Panc1 (cell line): ENCODE data around the gene ZNF391. TPM values are rescaled to one million over a fixed set of nuclear protein-coding genes. Genes with fewer than 3 reads are reported as not detected.
"Not testable (repeated sequence)": the region's sequence is repeated elsewhere in the genome, so short reads cannot be mapped to it uniquely, and the experiment has no call there.

Experiments
- ATAC-seq: fragments of 200-7000 bp; cut with Tn5 transposase; 2 replicates; pipeline ENCODE4 v1.9.1; 2020; ENCODE audit warnings: mild to moderate bottlenecking, moderate library complexity
- BruUV-seq: library from RNA; stranded (reverse); fragments of 400-500 nt; replicated peaks from 2 replicates; lab custom pipeline; 2021; lab: Mats Ljungman, UMichigan
- CTCF ChIA-PET: fragments of 300-600 bp; sonication (Branson Sonifier 250); formaldehyde crosslinking; loops from one replicate; lab custom pipeline; 2022; ENCODE audit warnings: antibody characterized with exemption; lab: Charles Lee
- POLR2A ChIA-PET: fragments of 300-600 bp; sonication (Branson Sonifier 250); formaldehyde crosslinking; loops from one replicate; lab custom pipeline; 2022; ENCODE audit warnings: antibody characterized with exemption; lab: Charles Lee
- DNase-seq: peaks from one replicate; pipeline ENCODE4 v3.0.0-alpha.2; 2010; ENCODE audit warnings: low read depth, low spot score
- H3K27ac ChIP-seq: 2 replicates; pipeline ENCODE4 v1.5.1; 2011; ENCODE audit warnings: mild to moderate bottlenecking, low read length, inconsistent platforms
- H3K27me3 ChIP-seq: fragments of 200-500 bp; sonication (Bioruptor generic); 2 replicates; pipeline ENCODE4 v1.6.0; 2014; ENCODE audit warnings: low read length, inconsistent platforms; ENCODE audit not compliant: control insufficient read depth, insufficient read depth
- H3K36me3 ChIP-seq: fragments of 200-500 bp; sonication (Bioruptor generic); 2 replicates; pipeline ENCODE4 v1.5.1; 2014; ENCODE audit warnings: inconsistent platforms, mild to moderate bottlenecking, low read length, moderate library complexity; ENCODE audit not compliant: control insufficient read depth, insufficient read depth
- H3K4me1 ChIP-seq: 2 replicates; pipeline ENCODE4 v1.5.1; 2011; ENCODE audit warnings: inconsistent platforms, mild to moderate bottlenecking, low read length, moderate library complexity; ENCODE audit not compliant: control insufficient read depth, insufficient read depth
- H3K4me3 ChIP-seq, 2 experiments: 2 replicates each; pipeline ENCODE4 v1.5.1; 2011 to 2012; ENCODE audit warnings: low read depth in 2 of 2, low read length in 2 of 2, mild to moderate bottlenecking in 2 of 2, inconsistent platforms in 1 of 2, moderate library complexity in 1 of 2
- H3K9me3 ChIP-seq: fragments of 200-500 bp; sonication (Bioruptor generic); 2 replicates; pipeline ENCODE4 v1.5.1; 2014; ENCODE audit warnings: low read depth, mild to moderate bottlenecking, inconsistent platforms, low read length, moderate library complexity; ENCODE audit not compliant: control insufficient read depth, insufficient read depth
- POLR2AphosphoS5 ChIP-seq: IDR thresholded peaks from 2 replicates; pipeline ENCODE4 v1.6.1; 2012; ENCODE audit warnings: mild to moderate bottlenecking, low read depth, low read length, moderate library complexity
- SIN3A ChIP-seq: IDR thresholded peaks from 2 replicates; pipeline ENCODE4 v1.6.1; 2012; ENCODE audit warnings: low read depth, mild to moderate bottlenecking, low read length, moderate library complexity, borderline replicate concordance; ENCODE audit not compliant: insufficient read depth
- TCF7L2 ChIP-seq: IDR thresholded peaks from 2 replicates; pipeline ENCODE4 v1.6.1; 2011; ENCODE audit warnings: mild to moderate bottlenecking, low read depth, low read length, inconsistent platforms
- in situ Hi-C: cut with HindIII; loops from 2 replicates; pipeline ENCODE4 v1.10.0; 2016; ENCODE audit warnings: low sequenced_read_pairs, low pct_unique_long_range_greater_than_20kb
- intact Hi-C: fragments of 100-400 bp; cut with micrococcal nuclease; formaldehyde crosslinking; loops from one replicate; pipeline ENCODE4 v1.10.0; 2022; ENCODE audit not compliant: unreplicated experiment
- total RNA-seq: library from RNA; stranded (reverse); gene quantifications from one replicate; pipeline ENCODE4 v1.2.1, GENCODE V29; 2021; ENCODE audit not compliant: unreplicated experiment
- TF ChIP-seq, protein P1 (sequence below), 2 experiments: IDR thresholded peaks; 2 replicates each; pipeline ENCODE4 v1.6.1; 2011 to 2012; ENCODE audit warnings: low read depth in 2 of 2, control low read depth in 1 of 2, low read length in 1 of 2, mild to moderate bottlenecking in 1 of 2, moderate library complexity in 1 of 2; ENCODE audit not compliant: insufficient read depth in 1 of 2
- TF ChIP-seq, protein P2 (sequence below): fragments of 450-650 bp; IDR thresholded peaks from 2 replicates; pipeline ENCODE4 v1.5.1; 2017; ENCODE audit warnings: mild to moderate bottlenecking

ZNF391 gene
- total RNA-seq, 1 experiment from 2014 or later: 4.4 TPM

DNA sequence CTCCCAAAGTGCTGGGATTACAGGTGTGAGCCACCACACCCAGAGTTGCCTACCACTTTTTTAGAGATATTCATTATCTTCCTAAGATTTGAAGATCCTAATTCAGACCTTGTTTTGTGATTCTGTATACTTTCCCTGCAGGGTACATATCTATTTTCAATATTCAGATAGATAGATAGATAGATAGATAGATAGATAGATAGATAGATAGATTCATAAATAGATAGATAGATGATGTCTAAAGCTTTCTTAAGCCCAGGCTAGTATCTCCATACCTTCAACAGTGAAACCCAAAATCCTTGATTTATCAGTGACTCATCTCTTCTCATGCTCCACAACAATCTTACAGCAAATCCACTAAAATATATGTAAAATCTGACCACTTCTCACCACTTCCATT, 30.8 kb downstream of the ZNF391 start:
- Histone ChIP-seq H3K36me3 (no peaks in the 10 kb centered on the region), H3K27ac (no peak overlapping the region), H3K4me3 (no peak overlapping the region), H3K9me3 (peaks cover 13% of the 10 kb centered on the region; the same call in 1 of the 2 replicates), H3K27me3 (no peaks in the 10 kb centered on the region), H3K4me1 (no peaks in the 10 kb centered on the region)
- ATAC-seq (no peak), DNase-seq (no peak)
- no TSS peak for BruUV-seq
- intact Hi-C loops: no loop called here
- in situ Hi-C loops: no loop called here
- ChIA-PET POLR2A (no interaction called here), CTCF (no interaction called here)
- TF ChIP-seq POLR2AphosphoS5 (no peak), SIN3A (no peak), TCF7L2 (no peak)
- TF ChIP-seq, protein P1, sequence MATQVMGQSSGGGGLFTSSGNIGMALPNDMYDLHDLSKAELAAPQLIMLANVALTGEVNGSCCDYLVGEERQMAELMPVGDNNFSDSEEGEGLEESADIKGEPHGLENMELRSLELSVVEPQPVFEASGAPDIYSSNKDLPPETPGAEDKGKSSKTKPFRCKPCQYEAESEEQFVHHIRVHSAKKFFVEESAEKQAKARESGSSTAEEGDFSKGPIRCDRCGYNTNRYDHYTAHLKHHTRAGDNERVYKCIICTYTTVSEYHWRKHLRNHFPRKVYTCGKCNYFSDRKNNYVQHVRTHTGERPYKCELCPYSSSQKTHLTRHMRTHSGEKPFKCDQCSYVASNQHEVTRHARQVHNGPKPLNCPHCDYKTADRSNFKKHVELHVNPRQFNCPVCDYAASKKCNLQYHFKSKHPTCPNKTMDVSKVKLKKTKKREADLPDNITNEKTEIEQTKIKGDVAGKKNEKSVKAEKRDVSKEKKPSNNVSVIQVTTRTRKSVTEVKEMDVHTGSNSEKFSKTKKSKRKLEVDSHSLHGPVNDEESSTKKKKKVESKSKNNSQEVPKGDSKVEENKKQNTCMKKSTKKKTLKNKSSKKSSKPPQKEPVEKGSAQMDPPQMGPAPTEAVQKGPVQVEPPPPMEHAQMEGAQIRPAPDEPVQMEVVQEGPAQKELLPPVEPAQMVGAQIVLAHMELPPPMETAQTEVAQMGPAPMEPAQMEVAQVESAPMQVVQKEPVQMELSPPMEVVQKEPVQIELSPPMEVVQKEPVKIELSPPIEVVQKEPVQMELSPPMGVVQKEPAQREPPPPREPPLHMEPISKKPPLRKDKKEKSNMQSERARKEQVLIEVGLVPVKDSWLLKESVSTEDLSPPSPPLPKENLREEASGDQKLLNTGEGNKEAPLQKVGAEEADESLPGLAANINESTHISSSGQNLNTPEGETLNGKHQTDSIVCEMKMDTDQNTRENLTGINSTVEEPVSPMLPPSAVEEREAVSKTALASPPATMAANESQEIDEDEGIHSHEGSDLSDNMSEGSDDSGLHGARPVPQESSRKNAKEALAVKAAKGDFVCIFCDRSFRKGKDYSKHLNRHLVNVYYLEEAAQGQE (IDR thresholded peaks at IDR 0.05; ENCODE audit: insufficient read depth in 1 of 2, low read depth in 2 of 2, low read length in 1 of 2): no peak
- TF ChIP-seq, protein P2, sequence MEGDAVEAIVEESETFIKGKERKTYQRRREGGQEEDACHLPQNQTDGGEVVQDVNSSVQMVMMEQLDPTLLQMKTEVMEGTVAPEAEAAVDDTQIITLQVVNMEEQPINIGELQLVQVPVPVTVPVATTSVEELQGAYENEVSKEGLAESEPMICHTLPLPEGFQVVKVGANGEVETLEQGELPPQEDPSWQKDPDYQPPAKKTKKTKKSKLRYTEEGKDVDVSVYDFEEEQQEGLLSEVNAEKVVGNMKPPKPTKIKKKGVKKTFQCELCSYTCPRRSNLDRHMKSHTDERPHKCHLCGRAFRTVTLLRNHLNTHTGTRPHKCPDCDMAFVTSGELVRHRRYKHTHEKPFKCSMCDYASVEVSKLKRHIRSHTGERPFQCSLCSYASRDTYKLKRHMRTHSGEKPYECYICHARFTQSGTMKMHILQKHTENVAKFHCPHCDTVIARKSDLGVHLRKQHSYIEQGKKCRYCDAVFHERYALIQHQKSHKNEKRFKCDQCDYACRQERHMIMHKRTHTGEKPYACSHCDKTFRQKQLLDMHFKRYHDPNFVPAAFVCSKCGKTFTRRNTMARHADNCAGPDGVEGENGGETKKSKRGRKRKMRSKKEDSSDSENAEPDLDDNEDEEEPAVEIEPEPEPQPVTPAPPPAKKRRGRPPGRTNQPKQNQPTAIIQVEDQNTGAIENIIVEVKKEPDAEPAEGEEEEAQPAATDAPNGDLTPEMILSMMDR: no peak

DNA sequence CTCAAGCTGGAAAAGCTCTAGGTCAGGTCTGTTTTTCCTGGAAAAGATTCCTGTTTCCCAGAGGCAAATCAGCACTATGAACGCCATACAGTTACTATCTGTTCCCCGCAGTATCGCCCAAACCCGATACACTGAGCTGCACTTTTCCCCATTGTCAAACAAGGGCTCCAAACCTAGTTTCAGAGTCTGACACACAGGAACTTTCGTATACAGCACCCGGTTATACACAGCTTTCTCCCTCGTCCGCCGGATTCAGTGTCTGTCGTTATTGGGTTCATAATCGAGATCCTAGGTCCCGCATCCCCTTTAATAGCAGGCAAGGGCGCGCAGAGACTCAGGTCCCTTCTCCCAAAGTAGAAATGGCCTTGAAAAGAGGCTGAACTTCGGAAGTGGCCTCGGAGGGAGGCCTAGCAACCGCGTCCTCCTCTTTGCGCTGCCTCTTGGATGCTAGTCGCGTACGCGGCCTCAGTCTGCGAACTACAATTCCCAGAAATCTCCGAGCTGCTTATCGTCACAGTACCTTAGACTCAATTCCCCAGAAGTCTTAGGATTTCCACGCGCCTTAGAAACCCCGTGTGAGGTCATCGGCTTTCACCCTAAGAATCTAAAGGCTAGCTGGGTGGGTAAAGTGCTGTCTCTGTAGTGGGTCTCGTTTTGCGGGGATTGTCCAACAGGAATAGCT, 34.2 kb downstream of the ZNF391 start:
- POLR2A ChIA-PET: no interaction called here
- H3K4me3 ChIP-seq: peak overlapping the region; percentile 37 to 57
- ATAC-seq (peak; percentile 93), DNase-seq (no peak)
- no peaks in the 10 kb centered on the region for H3K27me3 ChIP-seq
- peaks cover 7% of the 10 kb centered on the region; the same call in 1 of the 2 replicates for H3K9me3 ChIP-seq
- BruUV-seq: no TSS peak
- in situ Hi-C loops: no loop called here
- TF ChIP-seq, protein P1 (IDR thresholded peaks at IDR 0.05; ENCODE audit: insufficient read depth in 1 of 2, low read depth in 2 of 2, low read length in 1 of 2): no peak
- TF ChIP-seq, protein P2: no peak
- no peak for TF ChIP-seq POLR2AphosphoS5
- H3K4me1 ChIP-seq: no peaks in the 10 kb centered on the region
- intact Hi-C loops: no loop called here
- CTCF ChIA-PET: no interaction called here
- H3K27ac ChIP-seq: 0 out of 2 replicates have a peak overlapping the region, but pooled peaks have one; percentile 34
- no peaks in the 10 kb centered on the region for H3K36me3 ChIP-seq

DNA sequence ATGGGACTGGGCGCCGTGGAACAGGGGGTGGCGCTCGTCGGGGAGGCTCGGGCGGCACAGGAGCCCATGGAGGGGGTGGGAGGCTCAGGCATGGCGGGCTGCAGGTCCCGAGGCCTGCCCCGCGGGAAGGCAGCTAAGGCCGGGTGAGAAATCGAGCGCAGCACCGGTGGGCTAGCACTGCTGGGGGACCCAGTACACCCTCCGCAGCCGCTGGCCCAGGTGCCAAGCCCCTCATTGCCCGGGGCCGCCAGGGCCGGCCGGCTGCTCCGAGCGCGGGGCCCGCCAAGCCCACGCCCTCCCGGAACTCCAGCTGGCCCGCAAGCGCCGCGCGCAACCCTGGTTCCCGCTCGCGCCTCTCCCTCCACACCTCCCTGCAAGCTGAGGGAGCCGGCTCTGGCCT, 36.3 kb downstream of the ZNF391 start:
- POLR2A ChIA-PET, H3K27ac ChIP-seq, H3K27me3 ChIP-seq, H3K4me1 ChIP-seq, ATAC-seq, H3K9me3 ChIP-seq, DNase-seq, BruUV-seq, intact Hi-C loops, CTCF ChIA-PET, in situ Hi-C loops, H3K4me3 ChIP-seq, H3K36me3 ChIP-seq: not testable (repeated sequence)
